ENCODE data around the gene CCDC116.

DNA sequence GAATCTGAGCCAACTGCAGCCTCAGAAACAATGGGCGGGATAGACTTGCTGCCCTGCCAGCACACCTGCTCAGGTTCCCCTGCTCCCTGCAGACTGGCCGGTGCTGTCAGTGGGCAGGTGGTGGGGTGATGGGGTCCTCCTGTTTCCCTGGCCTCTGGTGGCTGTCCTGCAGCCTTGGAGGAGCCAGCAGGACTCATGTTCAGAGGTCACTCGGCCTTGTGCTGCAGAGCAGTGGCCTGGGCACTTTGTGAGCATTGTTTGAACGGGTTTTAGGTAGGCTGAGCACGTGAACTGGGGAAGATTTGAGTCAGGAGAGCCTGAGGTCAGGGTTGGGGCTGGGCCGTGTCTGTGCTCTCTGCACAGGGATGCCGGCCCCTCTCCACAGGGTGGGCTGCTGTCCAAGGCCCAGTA lies 50.8 kb downstream of the CCDC116 start:
- TF ChIP-seq POLR2AphosphoS5 (IDR thresholded peaks at IDR 0.05) (no peak), CTCF (IDR thresholded peaks at IDR 0.05 in 8 of 11, conservative IDR thresholded peaks at IDR 0.05 in 3 of 11) (no peak), POLR2A (IDR thresholded peaks at IDR 0.05) (no peak)
